Pancreas (tissue), 10 donors: ENCODE results near the gene RALB. TPM values are rescaled to one million over a fixed set of nuclear protein-coding genes. Genes with fewer than 3 reads are reported as not detected.

Experiments
- ATAC-seq, 4 donors: fragments of 200-7000 bp; cut with Tn5 transposase; one replicate each; pipeline versions ENCODE4 v1.8.0 to v1.9.1; 2020; ENCODE audit warnings: mild to moderate bottlenecking in 4 of 4, moderate library complexity in 4 of 4
- DNase-seq, 6 donors: peaks; one replicate each; pipeline ENCODE4 v3.0.0-alpha.2; 2020
- FAIRE-seq: peaks from 2 replicates; lab custom pipeline; 2012; peaks lifted over from hg19 to GRCh38; lab: Jason Lieb, UNC
- H3K27ac ChIP-seq, 4 donors: fragments of 200-600 bp; sonication (generic); 1 replicate in 3 of 4; 2 replicates in 1 of 4; pipeline versions ENCODE4 v1.5.0 to v1.8.0; 2020
- H3K27me3 ChIP-seq, 4 donors: fragments of 200-600 bp; one replicate each; pipeline ENCODE4 v1.8.0; 2021
- H3K36me3 ChIP-seq, 3 donors: fragments of 200-600 bp; sonication (generic) in 1 of 3; one replicate each; pipeline versions ENCODE4 v1.5.0 to v1.8.0; 2020 to 2021
- H3K4me1 ChIP-seq, 3 donors: fragments of 200-600 bp; one replicate each; pipeline ENCODE4 v1.8.0; 2021
- H3K4me3 ChIP-seq, 4 donors: fragments of 200-600 bp; sonication (generic) in 2 of 4; one replicate each; pipeline versions ENCODE4 v1.5.0 to v1.8.0; 2020 to 2021
- H3K9me3 ChIP-seq, 4 donors: fragments of 200-600 bp; one replicate each; pipeline ENCODE4 v1.8.0; 2021
- CTCF ChIP-seq, 4 donors: fragments of 200-600 bp; sonication (generic) in 3 of 4; IDR thresholded peaks; one replicate each; pipeline versions ENCODE4 v1.5.0 to v1.8.0; 2021; ENCODE audit warnings: antibody characterized with exemption in 4 of 4
- WGBS, 2 donors: extraction: QIAGEN DNeasy Blood & Tissue Kit; methylation state at CpG; one replicate each; pipeline ENCODE4 v1.1.7; 2013; 5-methylcytosine and 5-hydroxymethylcytosine counted together
- intact Hi-C, 3 donors: fragments of 100-400 bp; cut with DNase I; formaldehyde crosslinking; loops; one replicate each; pipeline versions ENCODE4 v1.11.1 to v1.14.2; 2022
- polyA plus RNA-seq, 2 donors: library from polyadenylated mRNA; stranded (reverse); fragments of 200-250 nt; gene quantifications; one replicate each; pipeline ENCODE4 v1.2.3, GENCODE V29; 2013
- total RNA-seq, 6 donors: library from RNA; stranded (reverse); fragmentation: NEBNext Ultra II Directional in 4 of 6; extraction: Animal tissue kit (Norgen Biotek cat#: 25700) in 4 of 6; gene quantifications; one replicate each; pipeline versions ENCODE4 v1.2.1 to v1.2.4, GENCODE V29; 2021 to 2023
- donor health status: healthy with polysubstance abuse.
- donor health status: DM: no; HTN: no; CAD: no; lungs with moderate emphysema.
- donor health status: DM: no; HTN: no; CAD: no.
- donor health status: control.
- donor health status: control.
- donor health status: Bipolar disorder and iron deficiency.
- donor health status: DM: yes; HTN: yes; CAD: no.
- donor health status: DM: no; HTN: no; CAD: no.
- donor health status: DM: no; HTN: no; CAD: no.
- donor health status: DM: yes; HTN: yes; CAD: no.

The RALB gene
- total and polyA plus RNA-seq, 8 donors: 9.8 to 24.2 (median 15.4) TPM

DNA sequence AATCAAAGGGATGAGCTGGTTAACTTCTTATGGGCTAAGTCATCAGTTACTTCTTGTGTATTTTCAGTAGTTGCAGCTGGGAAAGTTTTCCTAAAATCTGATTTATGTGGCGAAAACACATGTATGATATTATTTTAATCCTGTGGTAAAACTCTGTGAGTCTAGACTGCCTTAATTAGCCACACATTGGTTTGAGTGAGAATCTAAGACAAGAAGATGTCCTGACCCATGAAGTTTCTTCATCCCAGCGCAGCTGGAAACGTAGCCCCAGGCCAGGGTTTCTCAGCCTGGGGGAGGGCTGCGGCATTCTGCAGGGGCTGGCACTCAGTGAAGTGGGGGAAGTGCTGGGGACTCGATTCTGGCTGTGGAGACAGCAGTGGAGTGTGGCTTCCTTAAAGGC, 48.6 kb downstream of the RALB start:
- DNase-seq: no peak
- H3K9me3 ChIP-seq: no peaks in the 10 kb centered on the region
- WGBS, 2 donors: 95 to 97% methylated on average over 5 of the region's 5 CpGs
- ATAC-seq: no peak
- no peaks in the 10 kb centered on the region for H3K27me3 ChIP-seq
- H3K36me3 ChIP-seq: no peaks in the 10 kb centered on the region
- intact Hi-C loops: no loop called here
- TF ChIP-seq CTCF (IDR thresholded peaks at IDR 0.05): no peak
- H3K4me3 ChIP-seq: no peak overlapping the region
- H3K27ac ChIP-seq: no peak overlapping the region
- no peak for FAIRE-seq
- H3K4me1 ChIP-seq: no peaks in the 10 kb centered on the region

GRCh38 chr2:120302301-120302700, 49.6 kb downstream of the RALB start:
- WGBS, 2 donors: 90 to 96% methylated on average over 12 of the region's 12 CpGs
- Histone ChIP-seq H3K27ac (no peak overlapping the region), H3K4me3 (no peak overlapping the region), H3K36me3 (no peaks in the 10 kb centered on the region), H3K4me1 (no peaks in the 10 kb centered on the region), H3K27me3 (no peaks in the 10 kb centered on the region), H3K9me3 (no peaks in the 10 kb centered on the region)
- intact Hi-C loops: no loop called here
- no peak for TF ChIP-seq CTCF (IDR thresholded peaks at IDR 0.05)
- ATAC-seq (no peak), FAIRE-seq (no peak), DNase-seq (no peak)

DNA sequence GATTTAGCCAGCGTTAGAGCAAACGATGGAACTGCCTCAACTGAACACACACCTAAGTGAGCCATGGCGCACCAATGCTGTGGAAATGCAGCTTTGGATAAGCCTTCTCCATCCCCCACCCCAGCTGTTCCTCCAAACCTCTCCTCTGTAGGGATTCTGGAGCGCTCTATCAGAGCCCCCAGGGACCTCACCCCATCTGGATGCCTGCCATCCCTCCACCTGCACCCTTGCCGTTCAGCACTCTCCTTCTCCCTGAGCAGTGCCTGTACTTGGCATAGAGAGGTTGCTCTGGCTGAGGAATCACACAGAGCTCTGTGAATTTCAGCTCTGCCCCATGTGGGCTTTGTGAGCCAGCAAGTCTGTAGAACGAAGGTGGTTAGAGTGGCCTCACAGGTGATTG, 50.5 kb downstream of the RALB start:
- Histone ChIP-seq H3K4me1 (no peaks in the 10 kb centered on the region), H3K36me3 (no peaks in the 10 kb centered on the region), H3K27ac (no peak overlapping the region), H3K9me3 (no peaks in the 10 kb centered on the region), H3K4me3 (no peak overlapping the region), H3K27me3 (no peaks in the 10 kb centered on the region)
- intact Hi-C loops: no loop called here
- no peak for TF ChIP-seq CTCF (IDR thresholded peaks at IDR 0.05)
- WGBS, 2 donors: 82 to 85% methylated on average over 6 of the region's 6 CpGs
- DNase-seq (no peak), FAIRE-seq (no peak), ATAC-seq (no peak)

GRCh38 chr2:120305296-120305695, 52.6 kb downstream of the RALB start:
- 37 to 47% methylated on average over 6 of the region's 6 CpGs for WGBS, 2 donors
- no peak for TF ChIP-seq CTCF (IDR thresholded peaks at IDR 0.05)
- H3K27me3 ChIP-seq: no peaks in the 10 kb centered on the region
- intact Hi-C loops: no loop called here
- no peak overlapping the region for H3K4me3 ChIP-seq
- no peaks in the 10 kb centered on the region for H3K36me3 ChIP-seq
- DNase-seq: no peak
- no peak overlapping the region for H3K27ac ChIP-seq
- ATAC-seq: peak in 2 of 4 donors; percentile 64 to 65
- H3K9me3 ChIP-seq: no peaks in the 10 kb centered on the region
- no peaks in the 10 kb centered on the region for H3K4me1 ChIP-seq
- no peak for FAIRE-seq

- intact Hi-C loops: no loop called here
- Histone ChIP-seq H3K4me3 (no peak overlapping the region), H3K27ac (no peak overlapping the region), H3K36me3 (no peaks in the 10 kb centered on the region), H3K9me3 (no peaks in the 10 kb centered on the region), H3K27me3 (no peaks in the 10 kb centered on the region), H3K4me1 (no peaks in the 10 kb centered on the region)
- TF ChIP-seq CTCF (IDR thresholded peaks at IDR 0.05): no peak
- ATAC-seq (no peak), DNase-seq (no peak), FAIRE-seq (no peak)
- WGBS, 2 donors: 92 to 96% methylated on average over 5 of the region's 5 CpGs
Observed at GRCh38 chr2:120305937-120306490, 53.4 kb downstream of the RALB start.
